WTC11 (cell line): ENCODE measurements around the gene HIF1A.

ENCODE experiments used
- CBFB ChIP-seq: sonication (generic); formaldehyde crosslinking; IDR thresholded peaks from 2 replicates; pipeline ENCODE4 v1.8.1; 2022; ENCODE audit warnings: mild to moderate bottlenecking, low read depth, missing genetic modification reagents
- CTCF ChIP-seq: fragments of 200-600 bp; IDR thresholded peaks from 2 replicates; pipeline ENCODE4 v1.8.0; 2022; ENCODE audit warnings: antibody characterized with exemption
- E2F4 ChIP-seq: sonication (generic); formaldehyde crosslinking; IDR thresholded peaks from 2 replicates; pipeline ENCODE4 v1.8.1; 2022; ENCODE audit warnings: low read depth, mild to moderate bottlenecking, moderate library complexity, missing genetic modification reagents, borderline replicate concordance
- ESRRA ChIP-seq: sonication (generic); formaldehyde crosslinking; IDR thresholded peaks from 2 replicates; pipeline ENCODE4 v1.8.1; 2022; ENCODE audit warnings: mild to moderate bottlenecking, missing genetic modification reagents, borderline replicate concordance
- ETV6 ChIP-seq: sonication (generic); formaldehyde crosslinking; IDR thresholded peaks from 2 replicates; pipeline ENCODE4 v1.8.1; 2022; ENCODE audit warnings: mild to moderate bottlenecking, missing genetic modification reagents
- JUN ChIP-seq: sonication (generic); formaldehyde crosslinking; IDR thresholded peaks from 2 replicates; pipeline ENCODE4 v1.8.0; 2023; ENCODE audit warnings: mild to moderate bottlenecking, missing genetic modification reagents
- PREB ChIP-seq: sonication (generic); formaldehyde crosslinking; IDR thresholded peaks from 2 replicates; pipeline ENCODE4 v1.8.1; 2022; ENCODE audit warnings: mild to moderate bottlenecking, missing genetic modification reagents, moderate library complexity, borderline replicate concordance
- TF ChIP-seq, protein P1 (sequence below): sonication (generic); formaldehyde crosslinking; IDR thresholded peaks from 2 replicates; pipeline ENCODE4 v1.8.0; 2022; ENCODE audit warnings: mild to moderate bottlenecking, missing genetic modification reagents
- TF ChIP-seq, protein P2 (sequence below): sonication (generic); formaldehyde crosslinking; IDR thresholded peaks from 2 replicates; pipeline ENCODE4 v1.8.0; 2023; ENCODE audit warnings: missing genetic modification reagents
- TF ChIP-seq, protein P3 (sequence below): sonication (generic); formaldehyde crosslinking; IDR thresholded peaks from 2 replicates; pipeline ENCODE4 v1.8.0; 2023; ENCODE audit warnings: mild to moderate bottlenecking, missing genetic modification reagents
- TF ChIP-seq, protein P4 (sequence below): sonication (generic); formaldehyde crosslinking; IDR thresholded peaks from 2 replicates; pipeline ENCODE4 v1.8.1; 2022; ENCODE audit warnings: low read depth, missing genetic modification reagents, borderline replicate concordance

DNA sequence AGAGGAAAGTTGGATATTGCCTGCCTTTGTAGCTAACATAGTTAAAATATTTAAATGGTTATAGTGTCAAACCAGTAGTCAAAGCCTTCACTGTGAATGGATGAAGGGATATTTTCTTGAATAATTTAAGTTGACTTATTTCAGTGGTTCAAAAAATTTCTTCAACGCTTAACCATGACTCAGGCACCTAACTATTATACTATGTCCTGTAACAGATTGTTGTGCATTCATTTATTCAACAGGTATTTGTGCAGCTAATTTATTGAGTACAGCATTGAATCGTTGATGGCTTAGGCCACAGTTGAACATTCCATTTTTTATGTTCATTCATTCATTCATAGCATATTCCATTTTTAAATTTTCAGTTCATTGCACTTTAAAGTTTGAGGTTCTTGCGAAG is 9.2 kb downstream of the HIF1A start:
- TF ChIP-seq PREB, result no peak
- TF ChIP-seq CBFB (CRISPR knock-in tag), result no peak
- no peak for TF ChIP-seq CTCF
- no peak for TF ChIP-seq JUN
- TF ChIP-seq, protein P1, sequence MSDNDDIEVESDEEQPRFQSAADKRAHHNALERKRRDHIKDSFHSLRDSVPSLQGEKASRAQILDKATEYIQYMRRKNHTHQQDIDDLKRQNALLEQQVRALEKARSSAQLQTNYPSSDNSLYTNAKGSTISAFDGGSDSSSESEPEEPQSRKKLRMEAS (CRISPR knock-in tag), result no peak
- TF ChIP-seq, protein P2, sequence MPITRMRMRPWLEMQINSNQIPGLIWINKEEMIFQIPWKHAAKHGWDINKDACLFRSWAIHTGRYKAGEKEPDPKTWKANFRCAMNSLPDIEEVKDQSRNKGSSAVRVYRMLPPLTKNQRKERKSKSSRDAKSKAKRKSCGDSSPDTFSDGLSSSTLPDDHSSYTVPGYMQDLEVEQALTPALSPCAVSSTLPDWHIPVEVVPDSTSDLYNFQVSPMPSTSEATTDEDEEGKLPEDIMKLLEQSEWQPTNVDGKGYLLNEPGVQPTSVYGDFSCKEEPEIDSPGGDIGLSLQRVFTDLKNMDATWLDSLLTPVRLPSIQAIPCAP (CRISPR knock-in tag), result no peak
- TF ChIP-seq E2F4 (CRISPR knock-in tag), result no peak
- TF ChIP-seq, protein P3, sequence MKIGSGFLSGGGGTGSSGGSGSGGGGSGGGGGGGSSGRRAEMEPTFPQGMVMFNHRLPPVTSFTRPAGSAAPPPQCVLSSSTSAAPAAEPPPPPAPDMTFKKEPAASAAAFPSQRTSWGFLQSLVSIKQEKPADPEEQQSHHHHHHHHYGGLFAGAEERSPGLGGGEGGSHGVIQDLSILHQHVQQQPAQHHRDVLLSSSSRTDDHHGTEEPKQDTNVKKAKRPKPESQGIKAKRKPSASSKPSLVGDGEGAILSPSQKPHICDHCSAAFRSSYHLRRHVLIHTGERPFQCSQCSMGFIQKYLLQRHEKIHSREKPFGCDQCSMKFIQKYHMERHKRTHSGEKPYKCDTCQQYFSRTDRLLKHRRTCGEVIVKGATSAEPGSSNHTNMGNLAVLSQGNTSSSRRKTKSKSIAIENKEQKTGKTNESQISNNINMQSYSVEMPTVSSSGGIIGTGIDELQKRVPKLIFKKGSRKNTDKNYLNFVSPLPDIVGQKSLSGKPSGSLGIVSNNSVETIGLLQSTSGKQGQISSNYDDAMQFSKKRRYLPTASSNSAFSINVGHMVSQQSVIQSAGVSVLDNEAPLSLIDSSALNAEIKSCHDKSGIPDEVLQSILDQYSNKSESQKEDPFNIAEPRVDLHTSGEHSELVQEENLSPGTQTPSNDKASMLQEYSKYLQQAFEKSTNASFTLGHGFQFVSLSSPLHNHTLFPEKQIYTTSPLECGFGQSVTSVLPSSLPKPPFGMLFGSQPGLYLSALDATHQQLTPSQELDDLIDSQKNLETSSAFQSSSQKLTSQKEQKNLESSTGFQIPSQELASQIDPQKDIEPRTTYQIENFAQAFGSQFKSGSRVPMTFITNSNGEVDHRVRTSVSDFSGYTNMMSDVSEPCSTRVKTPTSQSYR, result no peak
- no peak for TF ChIP-seq ESRRA
- TF ChIP-seq ETV6 (CRISPR knock-in tag), result no peak
- TF ChIP-seq, protein P4, sequence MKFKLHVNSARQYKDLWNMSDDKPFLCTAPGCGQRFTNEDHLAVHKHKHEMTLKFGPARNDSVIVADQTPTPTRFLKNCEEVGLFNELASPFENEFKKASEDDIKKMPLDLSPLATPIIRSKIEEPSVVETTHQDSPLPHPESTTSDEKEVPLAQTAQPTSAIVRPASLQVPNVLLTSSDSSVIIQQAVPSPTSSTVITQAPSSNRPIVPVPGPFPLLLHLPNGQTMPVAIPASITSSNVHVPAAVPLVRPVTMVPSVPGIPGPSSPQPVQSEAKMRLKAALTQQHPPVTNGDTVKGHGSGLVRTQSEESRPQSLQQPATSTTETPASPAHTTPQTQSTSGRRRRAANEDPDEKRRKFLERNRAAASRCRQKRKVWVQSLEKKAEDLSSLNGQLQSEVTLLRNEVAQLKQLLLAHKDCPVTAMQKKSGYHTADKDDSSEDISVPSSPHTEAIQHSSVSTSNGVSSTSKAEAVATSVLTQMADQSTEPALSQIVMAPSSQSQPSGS, result no peak
